HG02798 (cell line): Measurements from ENCODE around the gene MAN1B1.

Source experiments
- ATAC-seq: cut with Tn5 transposase; IDR thresholded peaks from one replicate; pipeline ENCODE4 v1.9.1; 2021; ENCODE audit warnings: mild to moderate bottlenecking; ENCODE audit not compliant: unreplicated experiment, poor library complexity

The MAN1B1 gene

GRCh38 chr9:137140151-137141012 lies 53.6 kb downstream of the MAN1B1 start:
- no peak for ATAC-seq

- ATAC-seq = no peak
Observed at GRCh38 chr9:137141050-137141810, 54.4 kb downstream of the MAN1B1 start.

- no peak for ATAC-seq
Observed at GRCh38 chr9:137141976-137142936, 55.5 kb downstream of the MAN1B1 start.

- ATAC-seq = no peak
Observed at GRCh38 chr9:137143459-137143858, 56.7 kb downstream of the MAN1B1 start.

- ATAC-seq = no peak
Observed at GRCh38 chr9:137145731-137146526, 59.1 kb downstream of the MAN1B1 start.

GRCh38 chr9:137146527-137146918 lies 59.7 kb downstream of the MAN1B1 start:
- no peak for ATAC-seq

- no peak for ATAC-seq
Observed at GRCh38 chr9:137147091-137147792, 60.5 kb downstream of the MAN1B1 start.

GRCh38 chr9:137147793-137148160 lies 61.0 kb downstream of the MAN1B1 start:
- no peak for ATAC-seq

GRCh38 chr9:137148242-137148641 lies 61.5 kb downstream of the MAN1B1 start:
- no peak for ATAC-seq

- ATAC-seq = no peak
Observed at GRCh38 chr9:137148661-137149060, 61.9 kb downstream of the MAN1B1 start.

- no peak for ATAC-seq
Observed at GRCh38 chr9:137149363-137149762, 62.6 kb downstream of the MAN1B1 start.

GRCh38 chr9:137149942-137150616 lies 63.3 kb downstream of the MAN1B1 start:
- peak; percentile 19 for ATAC-seq

GRCh38 chr9:137150617-137151457 lies 64.1 kb downstream of the MAN1B1 start:
- peak; percentile 61 for ATAC-seq

GRCh38 chr9:137152844-137153405 lies 66.1 kb downstream of the MAN1B1 start:
- ATAC-seq = no peak

GRCh38 chr9:137156567-137157375 lies 70.0 kb downstream of the MAN1B1 start:
- ATAC-seq = peak; percentile 34

- ATAC-seq = no peak
Observed at GRCh38 chr9:137157618-137158415, 71.0 kb downstream of the MAN1B1 start.
